IPS DF 6.9 (cell line): ENCODE data around the gene NPNT.

ENCODE experiments used
- DNase-seq: peaks from one replicate; pipeline ENCODE4 v3.0.0-alpha.2; 2013; ENCODE audit warnings: low read depth, low spot score
- H3K27ac ChIP-seq: one replicate; pipeline ENCODE4 v1.5.1; 2013; ENCODE audit warnings: low read length, control low read depth
- H3K27me3 ChIP-seq: 2 replicates; pipeline ENCODE4 v1.6.1; 2013; ENCODE audit warnings: mild to moderate bottlenecking, low read length; ENCODE audit not compliant: control insufficient read depth, insufficient read depth
- H3K36me3 ChIP-seq: 2 replicates; pipeline ENCODE4 v1.6.1; 2013; ENCODE audit warnings: low read length; ENCODE audit not compliant: control insufficient read depth, insufficient read depth
- H3K4me1 ChIP-seq: 2 replicates; pipeline ENCODE4 v1.6.1; 2013; ENCODE audit warnings: low read length; ENCODE audit not compliant: control insufficient read depth, insufficient read depth
- H3K4me3 ChIP-seq: 2 replicates; pipeline ENCODE4 v1.5.1; 2013; ENCODE audit warnings: mild to moderate bottlenecking, low read length
- H3K9me3 ChIP-seq: 2 replicates; pipeline ENCODE4 v1.6.1; 2013; ENCODE audit warnings: low read length, inconsistent platforms; ENCODE audit not compliant: control insufficient read depth, insufficient read depth
- WGBS: extraction: QIAGEN DNeasy Blood & Tissue Kit; methylation state at CpG from one replicate; pipeline ENCODE4 v1.1.7; 2013; ENCODE audit warnings: mixed read lengths, missing lambda C conversion rate; ENCODE audit not compliant: insufficient read length, insufficient coverage; 5-methylcytosine and 5-hydroxymethylcytosine counted together

NPNT gene

GRCh38 chr4:106017975-106018374, 122.7 kb downstream of the NPNT start:
- no peak overlapping the region for H3K27ac ChIP-seq
- H3K4me3 ChIP-seq = no peak overlapping the region
- DNase-seq = no peak
- WGBS = no CpG with 5 or more reads among the region's 5 CpGs
- H3K9me3 ChIP-seq = no peaks in the 10 kb centered on the region
- no peaks in the 10 kb centered on the region for H3K27me3 ChIP-seq
- H3K36me3 ChIP-seq = no peaks in the 10 kb centered on the region
- no peaks in the 10 kb centered on the region for H3K4me1 ChIP-seq

- H3K36me3 ChIP-seq = no peaks in the 10 kb centered on the region
- no peaks in the 10 kb centered on the region for H3K4me1 ChIP-seq
- no peak overlapping the region for H3K27ac ChIP-seq
- H3K9me3 ChIP-seq = no peaks in the 10 kb centered on the region
- H3K27me3 ChIP-seq = no peaks in the 10 kb centered on the region
- H3K4me3 ChIP-seq = no peak overlapping the region
- no peak for DNase-seq
Measured at GRCh38 chr4:106019771-106020170, 124.5 kb downstream of the NPNT start.
